GM12873 (cell line): ENCODE measurements around the gene GNB1L.

ENCODE experiments used
- TF ChIP-seq, protein P1 (sequence below): IDR thresholded peaks from 2 replicates; pipeline ENCODE4 v1.5.1; 2012; ENCODE audit warnings: low read depth, mild to moderate bottlenecking, moderate library complexity, low read length, control low read depth; ENCODE audit not compliant: insufficient read depth; ENCODE audit errors: missing control alignments

The GNB1L gene

DNA sequence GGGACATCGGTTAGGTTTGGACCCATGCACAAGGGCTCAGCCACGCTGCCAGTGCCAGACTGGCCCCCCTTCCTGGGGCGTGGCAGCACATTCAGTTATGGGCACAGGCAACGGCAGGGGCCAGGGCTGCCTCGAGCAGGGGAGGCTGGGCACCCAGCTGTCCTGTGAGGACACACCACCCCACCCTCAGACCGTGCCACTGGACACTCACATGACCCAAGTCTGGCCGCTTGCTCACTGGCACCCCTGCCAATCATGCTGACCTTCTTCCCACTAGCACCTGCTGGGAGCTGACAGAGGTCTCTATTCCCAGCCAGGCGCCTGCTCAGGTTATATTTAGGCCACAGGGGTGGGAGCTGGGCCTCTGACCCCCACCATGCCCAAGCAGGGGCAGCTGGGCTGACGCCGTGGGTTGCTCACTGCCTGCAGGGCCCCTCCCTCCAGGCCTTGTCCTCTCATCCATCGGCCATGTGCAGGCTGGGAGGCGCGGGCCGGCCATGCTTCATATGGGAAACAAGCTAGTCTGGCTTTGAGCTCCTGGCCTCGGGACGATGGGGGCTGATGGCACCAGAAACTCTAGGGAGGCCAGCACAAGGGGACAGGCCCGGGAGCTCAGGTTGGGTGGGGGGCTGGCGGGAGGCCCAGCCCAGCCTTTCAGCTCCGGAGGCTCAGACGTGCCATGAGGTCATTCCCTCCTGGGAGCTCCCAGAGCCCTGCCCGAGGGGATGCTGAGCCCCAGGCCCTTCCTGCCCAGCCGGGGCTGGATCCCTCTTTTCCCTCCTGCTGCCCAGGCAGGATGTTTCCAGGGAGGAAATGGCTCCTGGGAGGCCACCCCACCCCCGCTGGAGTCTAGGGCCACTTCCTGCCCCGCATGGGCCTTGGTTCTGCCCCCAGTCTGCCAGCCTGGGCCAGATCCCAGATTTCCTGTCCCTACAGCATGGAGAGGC lies 109.2 kb downstream of the GNB1L start:
- TF ChIP-seq, protein P1, sequence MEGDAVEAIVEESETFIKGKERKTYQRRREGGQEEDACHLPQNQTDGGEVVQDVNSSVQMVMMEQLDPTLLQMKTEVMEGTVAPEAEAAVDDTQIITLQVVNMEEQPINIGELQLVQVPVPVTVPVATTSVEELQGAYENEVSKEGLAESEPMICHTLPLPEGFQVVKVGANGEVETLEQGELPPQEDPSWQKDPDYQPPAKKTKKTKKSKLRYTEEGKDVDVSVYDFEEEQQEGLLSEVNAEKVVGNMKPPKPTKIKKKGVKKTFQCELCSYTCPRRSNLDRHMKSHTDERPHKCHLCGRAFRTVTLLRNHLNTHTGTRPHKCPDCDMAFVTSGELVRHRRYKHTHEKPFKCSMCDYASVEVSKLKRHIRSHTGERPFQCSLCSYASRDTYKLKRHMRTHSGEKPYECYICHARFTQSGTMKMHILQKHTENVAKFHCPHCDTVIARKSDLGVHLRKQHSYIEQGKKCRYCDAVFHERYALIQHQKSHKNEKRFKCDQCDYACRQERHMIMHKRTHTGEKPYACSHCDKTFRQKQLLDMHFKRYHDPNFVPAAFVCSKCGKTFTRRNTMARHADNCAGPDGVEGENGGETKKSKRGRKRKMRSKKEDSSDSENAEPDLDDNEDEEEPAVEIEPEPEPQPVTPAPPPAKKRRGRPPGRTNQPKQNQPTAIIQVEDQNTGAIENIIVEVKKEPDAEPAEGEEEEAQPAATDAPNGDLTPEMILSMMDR: no peak

DNA sequence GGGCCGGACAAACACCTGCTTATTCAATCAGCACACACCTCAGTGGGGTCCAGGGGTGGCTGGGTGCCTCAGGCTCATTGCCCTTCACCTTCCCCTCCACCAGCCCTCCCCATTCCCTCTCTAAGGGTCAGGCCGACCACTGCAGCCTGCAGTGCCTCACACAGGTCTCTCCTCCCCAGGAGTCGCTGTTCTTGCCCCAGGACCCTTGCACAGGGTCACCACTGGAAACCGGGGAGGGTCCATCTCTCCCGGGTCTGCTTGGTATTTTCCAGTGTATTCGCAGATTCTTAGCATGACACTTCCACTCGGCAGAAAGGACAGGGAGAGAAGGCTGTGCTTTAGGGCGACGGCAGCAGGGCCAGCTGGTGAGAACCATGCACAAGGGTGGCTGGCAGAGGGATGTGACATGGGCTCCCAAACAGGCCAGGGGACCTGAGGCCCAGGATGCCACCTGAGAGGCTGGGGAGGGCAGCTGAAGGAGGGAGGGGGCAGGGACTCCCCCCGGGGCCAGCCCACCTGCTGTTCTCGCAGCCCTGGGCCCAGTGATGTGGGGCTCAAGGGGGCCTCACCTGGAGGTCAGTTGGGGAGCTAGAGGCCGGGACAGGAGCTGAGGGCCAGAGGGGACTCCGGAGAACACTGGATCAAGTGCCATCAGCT lies 110.2 kb downstream of the GNB1L start:
- TF ChIP-seq, protein P1: no peak

DNA sequence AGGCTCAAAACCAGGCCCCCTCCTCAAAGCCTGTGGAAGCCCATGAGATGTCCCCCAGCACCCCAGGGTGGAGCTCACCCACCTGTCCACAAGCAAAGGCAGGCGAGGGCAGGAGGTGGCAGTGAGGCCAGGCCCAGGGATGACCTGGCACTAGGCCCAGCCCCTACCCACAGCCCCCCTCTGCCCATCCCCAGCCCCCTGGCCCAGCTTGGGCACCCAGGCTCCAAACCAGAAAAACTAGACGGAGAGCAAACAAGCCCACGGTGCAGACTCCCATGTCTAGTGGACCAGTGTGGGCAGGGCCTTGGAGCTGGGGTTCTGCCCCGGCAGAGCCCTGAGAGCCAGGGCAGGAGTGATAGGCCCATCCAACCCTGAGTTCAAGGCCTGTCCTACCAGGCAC lies 111.0 kb downstream of the GNB1L start:
- TF ChIP-seq, protein P1: no peak

DNA sequence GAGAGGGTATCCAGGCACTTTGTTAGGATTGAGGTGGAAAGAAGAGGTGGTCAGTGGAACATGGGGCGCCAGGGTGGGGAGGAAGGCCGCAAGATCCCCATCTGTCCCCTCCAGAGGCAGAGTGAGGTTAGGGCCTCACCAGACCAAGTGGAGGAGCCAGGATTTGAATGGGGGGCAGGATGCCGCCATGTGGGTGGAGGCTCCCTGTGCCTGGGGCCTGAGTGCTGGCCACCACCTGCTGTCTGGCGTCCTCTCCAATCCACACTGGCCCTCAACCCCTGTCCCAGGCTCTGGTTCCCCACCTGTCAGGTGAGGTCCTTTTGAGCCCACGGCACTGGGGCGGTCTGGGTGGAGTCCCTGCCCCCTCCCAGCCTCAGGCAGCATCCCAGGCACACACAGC lies 111.6 kb downstream of the GNB1L start:
- TF ChIP-seq, protein P1: no peak

DNA sequence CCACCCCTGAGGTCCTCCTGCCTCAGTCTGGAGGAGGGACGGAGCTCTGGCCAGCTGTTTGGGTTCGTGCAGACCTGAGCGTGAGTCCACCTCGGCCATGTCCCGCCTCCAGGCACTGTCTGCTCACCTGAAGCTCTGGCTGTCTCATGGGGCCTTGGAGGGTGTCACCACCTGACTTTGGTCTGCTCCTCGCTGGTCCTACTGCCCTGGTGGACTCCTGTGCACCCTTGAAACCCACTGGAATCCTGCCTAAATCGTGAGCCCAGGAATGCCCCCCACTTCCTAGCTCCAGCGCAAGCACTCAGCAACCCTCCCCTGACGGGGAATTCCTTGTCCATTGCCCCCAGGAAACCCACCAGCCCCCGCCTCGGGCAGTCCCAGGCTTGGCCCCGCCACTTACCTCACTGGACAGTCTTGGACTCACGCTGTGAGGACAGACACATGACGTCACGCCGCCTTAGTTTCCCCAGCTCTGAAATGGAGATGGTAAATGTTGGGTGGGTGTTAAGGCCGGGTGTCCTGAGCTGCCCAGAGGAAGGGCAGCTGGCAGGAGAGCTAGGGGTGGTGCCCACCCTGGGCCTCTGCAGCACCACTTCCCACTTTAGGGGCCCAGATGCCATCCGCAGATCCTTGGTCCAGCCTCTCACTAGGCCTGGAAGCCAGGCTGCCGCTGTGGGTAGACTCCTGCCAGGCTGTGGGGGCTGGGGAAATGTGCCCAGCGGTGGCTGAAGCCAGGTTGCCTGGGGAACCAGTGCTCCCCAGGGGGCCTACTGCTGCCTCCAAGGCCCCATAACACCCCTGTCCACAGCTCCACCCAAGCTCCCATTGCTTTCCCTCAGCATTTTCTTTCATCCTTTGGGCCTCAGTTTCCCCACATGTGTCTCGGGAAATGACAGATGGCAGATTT lies 112.3 kb downstream of the GNB1L start:
- TF ChIP-seq, protein P1: no peak

DNA sequence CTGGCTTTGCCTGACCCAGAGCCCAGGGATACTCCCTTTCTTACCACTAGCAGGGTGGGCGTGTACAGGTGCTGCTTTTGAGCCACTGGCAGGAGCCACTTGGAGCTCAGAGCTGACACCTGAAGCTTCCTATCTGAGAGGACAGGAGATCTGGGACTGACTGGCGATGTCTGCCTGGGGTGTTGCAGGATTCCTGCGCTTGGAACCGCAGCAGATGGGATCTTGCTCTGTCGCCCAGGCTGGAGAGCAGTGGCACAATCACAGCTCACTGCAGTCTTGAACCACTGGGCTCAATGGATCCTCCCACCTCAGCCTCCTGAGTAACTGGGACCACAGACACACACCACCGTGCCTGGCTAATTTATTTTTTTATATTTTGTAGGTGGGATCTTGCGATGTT lies 113.6 kb downstream of the GNB1L start:
- TF ChIP-seq, protein P1: no peak

DNA sequence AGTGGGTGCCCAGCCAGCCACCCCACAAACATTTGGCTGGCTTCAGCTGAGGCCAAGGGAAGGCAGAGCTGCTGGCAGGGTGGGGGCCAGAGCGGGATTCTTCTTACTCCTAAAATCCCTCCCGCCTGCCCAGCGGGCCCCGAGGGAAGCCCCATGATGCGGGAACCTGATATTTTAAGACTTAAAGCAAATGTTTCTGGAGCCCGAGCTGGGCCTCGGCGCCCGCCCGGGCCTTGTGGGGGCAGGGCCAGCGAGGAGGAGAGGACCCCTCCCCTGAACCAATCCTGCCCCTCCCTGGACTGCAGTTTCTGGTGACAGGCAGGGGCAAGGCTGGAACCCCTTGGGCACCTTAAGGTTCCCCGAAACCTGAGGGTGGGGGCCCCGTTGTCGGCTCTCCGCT lies 114.1 kb downstream of the GNB1L start:
- TF ChIP-seq, protein P1: no peak
